B cell (primary cell): ENCODE measurements around the gene PDE10A. TPM values are rescaled to one million over a fixed set of nuclear protein-coding genes. Genes with fewer than 3 reads are reported as not detected.

ENCODE experiments used
- ATAC-seq: fragments of 200-7000 bp; cut with Tn5 transposase; one replicate; pipeline ENCODE4 v1.10.0; 2021; ENCODE audit warnings: low read depth, mild to moderate bottlenecking, moderate number of reproducible peaks, moderate library complexity
- CTCF ChIA-PET: fragments of 350-600 bp; sonication (Branson Sonifier 250); formaldehyde crosslinking; loops from one replicate; lab custom pipeline; 2021; ENCODE audit warnings: antibody characterized with exemption, inconsistent platforms; lab: Charles Lee
- POLR2A ChIA-PET: fragments of 350-600 bp; sonication (Branson Sonifier 250); formaldehyde crosslinking; loops from one replicate; lab custom pipeline; 2021; ENCODE audit warnings: antibody characterized with exemption; lab: Charles Lee
- DNase-seq: peaks from one replicate; pipeline ENCODE4 v3.0.0; 2013
- H2AFZ ChIP-seq: 2 replicates; pipeline ENCODE4 v1.6.1; 2012; ENCODE audit warnings: mild to moderate bottlenecking, low read depth, low read length; ENCODE audit not compliant: insufficient read depth, poor library complexity, severe bottlenecking
- H3K27ac ChIP-seq, 2 donors: 1 replicate in 1 of 2; 2 replicates in 1 of 2; pipeline ENCODE4 v1.5.1; 2012 to 2013; ENCODE audit warnings: low read length in 2 of 2, mild to moderate bottlenecking in 2 of 2, moderate library complexity in 1 of 2
- H3K27me3 ChIP-seq, 4 experiments: fragments of 200-600 bp in 1 of 4; sonication (generic) in 1 of 4; replicated peaks in 1 of 4; 1 replicate in 2 of 4; 2 replicates in 2 of 4; pipeline versions ENCODE4 v1.6.1 to v1.7.0; 2013 to 2016; ENCODE audit warnings: low read length in 3 of 4, mild to moderate bottlenecking in 2 of 4, mixed read lengths in 1 of 4, moderate library complexity in 1 of 4; ENCODE audit not compliant: insufficient read depth in 4 of 4, control insufficient read depth in 3 of 4; ENCODE audit errors: control extremely low read depth in 1 of 4
- H3K36me3 ChIP-seq, 2 experiments: replicated peaks in 1 of 2; 1 replicate in 1 of 2; 2 replicates in 1 of 2; pipeline versions ENCODE4 v1.6.1 to v1.7.1; 2013; ENCODE audit warnings: low read length in 1 of 2; ENCODE audit not compliant: insufficient read depth in 2 of 2, control insufficient read depth in 1 of 2; ENCODE audit errors: control extremely low read depth in 1 of 2, extremely low read depth in 1 of 2
- H3K4me1 ChIP-seq, 2 donors: fragments of 200-600 bp in 1 of 2; sonication (generic) in 1 of 2; 1 replicate in 1 of 2; 2 replicates in 1 of 2; pipeline versions ENCODE4 v1.5.1 to v1.6.1; 2013 to 2017; ENCODE audit warnings: low read length in 2 of 2; ENCODE audit not compliant: control insufficient read depth in 2 of 2, insufficient read depth in 2 of 2
- H3K4me2 ChIP-seq: replicated peaks from 2 replicates; pipeline ENCODE3; 2012; ENCODE audit warnings: mild to moderate bottlenecking, low read depth, low read length; ENCODE audit not compliant: poor library complexity, severe bottlenecking
- H3K4me3 ChIP-seq, 5 experiments: fragments of 200-600 bp in 1 of 5; sonication (generic) in 1 of 5; 1 replicate in 3 of 5; 2 replicates in 2 of 5; pipeline versions ENCODE4 v1.5.1 to v1.7.0; 2011 to 2016; ENCODE audit warnings: low read length in 4 of 5, mild to moderate bottlenecking in 4 of 5, low read depth in 2 of 5, control low read depth in 1 of 5, moderate library complexity in 1 of 5; ENCODE audit not compliant: insufficient read depth in 1 of 5; ENCODE audit errors: control extremely low read depth in 1 of 5, extremely low read depth in 1 of 5
- H3K79me2 ChIP-seq: fragments of 200-600 bp; sonication (generic); one replicate; pipeline ENCODE4 v1.6.0; 2016; ENCODE audit warnings: low read length; ENCODE audit not compliant: control insufficient read depth, insufficient read depth
- H3K9ac ChIP-seq: fragments of 200-600 bp; sonication (generic); 2 replicates; pipeline ENCODE4 v1.6.1; 2017; ENCODE audit warnings: mild to moderate bottlenecking, low read length, moderate library complexity
- H3K9me3 ChIP-seq, 3 donors: one replicate each; pipeline versions ENCODE4 v1.6.1 to v1.7.1; 2013; ENCODE audit warnings: low read length in 2 of 3; ENCODE audit not compliant: control insufficient read depth in 2 of 3, insufficient read depth in 1 of 3; ENCODE audit errors: control extremely low read depth in 1 of 3
- H4K20me1 ChIP-seq: 2 replicates; pipeline ENCODE4 v1.6.0; 2012; ENCODE audit warnings: mild to moderate bottlenecking, low read length; ENCODE audit not compliant: insufficient read depth, control insufficient read depth, poor library complexity, severe bottlenecking
- H3K27ac Mint-ChIP-seq: one replicate; pipeline ENCODE4 v1.8.0; 2021; ENCODE audit warnings: mixed read lengths
- H3K27me3 Mint-ChIP-seq: one replicate; pipeline ENCODE4 v1.8.0; 2021; ENCODE audit warnings: mixed read lengths
- H3K4me1 Mint-ChIP-seq: one replicate; pipeline ENCODE4 v1.8.0; 2021; ENCODE audit warnings: mixed read lengths
- H3K4me3 Mint-ChIP-seq: one replicate; pipeline ENCODE4 v1.8.0; 2021; ENCODE audit warnings: mixed read lengths
- H3K9me3 Mint-ChIP-seq: one replicate; pipeline ENCODE4 v1.8.0; 2022; ENCODE audit warnings: mixed read lengths; ENCODE audit not compliant: insufficient read depth
- CTCF ChIP-seq: fragments of 200-600 bp; IDR thresholded peaks from one replicate; pipeline ENCODE4 v1.8.0; 2022; ENCODE audit warnings: antibody characterized with exemption, mild to moderate bottlenecking
- EZH2 ChIP-seq: IDR thresholded peaks from 2 replicates; pipeline ENCODE4 v1.6.1; 2012; ENCODE audit warnings: borderline replicate concordance, low read depth, mild to moderate bottlenecking, moderate library complexity, low read length; ENCODE audit not compliant: insufficient read depth, poor library complexity, severe bottlenecking
- whole genome bisulfite sequencing: methylation state at CpG from one replicate; pipeline ENCODE4 v1.1.5; 2013; ENCODE audit warnings: missing lambda C conversion rate; ENCODE audit not compliant: insufficient coverage; 5-methylcytosine and 5-hydroxymethylcytosine counted together
- intact Hi-C: fragments of 100-400 bp; cut with micrococcal nuclease; formaldehyde crosslinking; loops from one replicate; pipeline ENCODE4 v1.10.0; 2022
- polyA plus RNA-seq: library from polyadenylated mRNA; depleted of rRNA; stranded (reverse); fragments of >200 nt; gene quantifications from 2 replicates; pipeline ENCODE4 v1.2.3, GENCODE V29; 2012
- total RNA-seq, 2 donors: library from RNA; stranded (reverse); fragments of 120-200 nt in 1 of 2; gene quantifications; 1 replicate in 1 of 2; 2 replicates in 1 of 2; pipeline versions ENCODE4 v1.2.3 to v1.2.4, GENCODE V29; 2013 to 2022

The PDE10A gene
- total and polyA plus RNA-seq, 2 donors (not counting 1 experiment from before 2014, with no cell fraction given): not detected

- H3K9me3 Mint-ChIP-seq: peaks cover 5% of the 10 kb centered on the region
- H3K4me1 Mint-ChIP-seq: no peaks in the 10 kb centered on the region
- no peak overlapping the region for H3K27ac ChIP-seq
- ChIA-PET CTCF (no interaction called here), POLR2A (no interaction called here)
- no peaks in the 10 kb centered on the region for H3K27me3 ChIP-seq
- H4K20me1 ChIP-seq: no peaks in the 10 kb centered on the region
- no peak for ATAC-seq
- no peak overlapping the region for H3K4me2 ChIP-seq
- intact Hi-C loops: no loop called here
- no peak for DNase-seq
- no peak overlapping the region for H3K27ac Mint-ChIP-seq
- TF ChIP-seq EZH2: no peak
- TF ChIP-seq CTCF: no peak
- no peak overlapping the region for H3K9ac ChIP-seq
- no peak overlapping the region for H3K4me3 Mint-ChIP-seq
- no peaks in the 10 kb centered on the region for H3K27me3 Mint-ChIP-seq
- no CpG with 5 or more reads among the region's 4 CpGs for WGBS
- no peaks in the 10 kb centered on the region for H3K79me2 ChIP-seq
- H3K4me1 ChIP-seq: no peaks in the 10 kb centered on the region
- H3K9me3 ChIP-seq: peaks cover 0 to 8% (median 0%) of the 10 kb centered on the region in 3 donors
- H3K36me3 ChIP-seq: no peaks in the 10 kb centered on the region
- no peak overlapping the region for H3K4me3 ChIP-seq
- no peak overlapping the region for H2AFZ ChIP-seq
Measured at GRCh38 chr6:165678904-165679303, 15.9 kb upstream of the PDE10A start.

- ChIA-PET POLR2A (no interaction called here), CTCF (no interaction called here)
- intact Hi-C loops: no loop called here
- Histone ChIP-seq H3K27me3 (no peaks in the 10 kb centered on the region), H3K9me3 (peaks cover 0 to 8% (median 0%) of the 10 kb centered on the region in 3 donors), H3K4me2 (no peak overlapping the region), H3K9ac (no peak overlapping the region), H2AFZ (no peak overlapping the region), H3K79me2 (no peaks in the 10 kb centered on the region), H3K36me3 (no peaks in the 10 kb centered on the region), H3K4me3 (no peak overlapping the region), H3K4me1 (no peaks in the 10 kb centered on the region), H4K20me1 (no peaks in the 10 kb centered on the region), H3K27ac (no peak overlapping the region)
- DNase-seq: no peak
- peaks cover 5% of the 10 kb centered on the region for H3K9me3 Mint-ChIP-seq
- H3K4me1 Mint-ChIP-seq: no peaks in the 10 kb centered on the region
- no peak overlapping the region for H3K4me3 Mint-ChIP-seq
- no peak for ATAC-seq
- H3K27me3 Mint-ChIP-seq: no peaks in the 10 kb centered on the region
- no peak overlapping the region for H3K27ac Mint-ChIP-seq
- 99% methylated on average over 9 of the region's 10 CpGs for WGBS
- TF ChIP-seq EZH2: no peak
- TF ChIP-seq CTCF: no peak
Measured at GRCh38 chr6:165678429-165678828, 15.4 kb upstream of the PDE10A start.
